ENCODE measurements around the gene TRIM2. TPM values are rescaled to one million over a fixed set of nuclear protein-coding genes. Genes with fewer than 3 reads are reported as not detected.

Gene TRIM2
- total and polyA plus RNA-seq, 11 donors, result 5.5 to 30.5 (median 18.5) TPM

- H3K4me1 ChIP-seq, result no peaks in the 10 kb centered on the region
- DNase-seq, result no peak
- 96 to 99% (median 97%) methylated on average over 3 of the region's 3 CpGs for WGBS, 4 donors
- peaks cover 0 to 16% (median 6%) of the 10 kb centered on the region in 12 donors for H3K9me3 ChIP-seq
- no peak for ATAC-seq
- H3K36me3 ChIP-seq, result peaks cover 0 to 49% (median 12%) of the 10 kb centered on the region in 9 donors
- intact Hi-C loops (cut with DNase I), result no loop called here
- TF ChIP-seq POLR2A (IDR thresholded peaks at IDR 0.05), result no peak
- TF ChIP-seq CTCF (IDR thresholded peaks at IDR 0.05), result no peak
- H3K4me3 ChIP-seq, result no peak overlapping the region
- no peaks in the 10 kb centered on the region for H3K27me3 ChIP-seq
- no peak overlapping the region for H3K27ac ChIP-seq
These were observed 79.0 kb downstream of the TRIM2 start for GRCh38 chr4:153283260-153283659.

GRCh38 chr4:153290134-153290533 is 85.9 kb downstream of the TRIM2 start:
- no peak for ATAC-seq
- peaks cover 0 to 10% (median 0%) of the 10 kb centered on the region in 12 donors for H3K9me3 ChIP-seq
- H3K4me3 ChIP-seq, result no peak overlapping the region
- peaks cover 0 to 17% (median 0%) of the 10 kb centered on the region in 12 donors for H3K4me1 ChIP-seq
- no peak for TF ChIP-seq POLR2A (IDR thresholded peaks at IDR 0.05)
- no peak for TF ChIP-seq CTCF (IDR thresholded peaks at IDR 0.05)
- DNase-seq, result no peak
- no peak overlapping the region for H3K27ac ChIP-seq
- WGBS, 4 donors, result 90 to 95% (median 93%) methylated on average over 3 of the region's 3 CpGs
- no peaks in the 10 kb centered on the region for H3K27me3 ChIP-seq
- intact Hi-C loops (cut with DNase I), result no loop called here
- peaks cover 0 to 34% (median 3%) of the 10 kb centered on the region in 9 donors for H3K36me3 ChIP-seq

GRCh38 chr4:153291562-153291961 is 87.3 kb downstream of the TRIM2 start:
- intact Hi-C loops (cut with DNase I), result no loop called here
- no peak for DNase-seq
- WGBS, 4 donors, result 86 to 95% (median 90%) methylated on average over 2 of the region's 2 CpGs
- Histone ChIP-seq H3K27me3 (no peaks in the 10 kb centered on the region), H3K4me1 (peaks cover 0 to 24% (median 2%) of the 10 kb centered on the region in 12 donors), H3K36me3 (peaks cover 0 to 48% (median 12%) of the 10 kb centered on the region in 9 donors), H3K9me3 (peaks cover 0 to 10% (median 0%) of the 10 kb centered on the region in 12 donors), H3K4me3 (no peak overlapping the region), H3K27ac (no peak overlapping the region)
- no peak for ATAC-seq
- TF ChIP-seq CTCF (IDR thresholded peaks at IDR 0.05) (no peak), POLR2A (IDR thresholded peaks at IDR 0.05) (no peak)

GRCh38 chr4:153292897-153293741 is 88.9 kb downstream of the TRIM2 start:
- Histone ChIP-seq H3K27me3 (no peaks in the 10 kb centered on the region), H3K4me3 (no peak overlapping the region), H3K9me3 (peaks cover 0 to 8% (median 0%) of the 10 kb centered on the region in 12 donors), H3K36me3 (peaks cover 0 to 54% (median 12%) of the 10 kb centered on the region in 9 donors), H3K4me1 (peaks cover 0 to 32% (median 11%) of the 10 kb centered on the region in 12 donors), H3K27ac (no peak overlapping the region)
- TF ChIP-seq CTCF (IDR thresholded peaks at IDR 0.05), result no peak
- no peak for TF ChIP-seq POLR2A (IDR thresholded peaks at IDR 0.05)
- intact Hi-C loops (cut with DNase I), result no loop called here
- 96 to 100% (median 97%) methylated on average over 4 of the region's 4 CpGs for WGBS, 4 donors
- no peak for DNase-seq
- ATAC-seq, result no peak

Measured in heart left ventricle (tissue), 16 donors.